Measurements from ENCODE around the gene SENP3. TPM values are rescaled to one million over a fixed set of nuclear protein-coding genes. Genes with fewer than 3 reads are reported as not detected.

SENP3 gene
- total and polyA plus RNA-seq, 2 experiments from 2014 or later: 1.9 to 82.5 TPM

DNA sequence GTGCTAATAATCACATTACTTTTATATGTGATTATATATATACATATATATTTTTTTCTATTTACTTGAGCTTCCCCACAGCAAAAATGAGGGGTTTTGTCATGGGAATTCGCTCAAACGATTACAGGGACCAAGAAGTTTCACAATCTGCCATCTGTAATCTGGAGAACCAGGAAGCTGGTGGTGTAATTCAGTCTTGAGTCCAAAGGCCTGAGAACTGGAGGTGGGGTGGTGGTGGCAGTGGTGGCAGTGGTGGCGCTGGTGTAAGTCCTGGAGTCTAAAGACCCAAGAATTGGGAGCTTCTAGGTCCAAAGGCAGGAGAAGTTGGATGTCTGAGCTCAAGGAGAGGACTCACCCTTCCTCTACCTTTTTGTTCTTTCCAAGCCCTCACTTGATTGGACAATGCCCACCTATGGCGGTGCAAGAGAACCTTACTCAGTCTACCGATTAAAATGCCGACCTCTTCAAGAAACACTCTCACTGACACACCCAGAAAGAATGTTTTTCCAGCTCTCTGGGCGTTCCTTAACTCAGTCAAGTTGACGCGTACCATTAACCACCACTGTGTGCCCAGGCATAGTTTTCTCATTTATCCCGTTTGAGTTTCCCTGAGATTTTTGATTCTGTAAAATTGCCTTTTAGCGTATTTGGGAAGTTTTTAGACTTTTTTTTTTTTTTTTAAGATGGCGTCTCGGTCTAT is 45.7 kb upstream of the SENP3 start:
- no peak for TF ChIP-seq EZH2 (IDR thresholded peaks at IDR 0.05; ENCODE audit: insufficient read depth, poor library complexity, severe bottlenecking)
- no peak for TF ChIP-seq EZH2phosphoT487 (IDR thresholded peaks at IDR 0.05; ENCODE audit: insufficient read depth, low read depth)
- Histone ChIP-seq H3K27ac (no peak overlapping the region), H3K9me3 (ENCODE audit: low read depth) (no peaks in the 10 kb centered on the region), H2AFZ (no peak overlapping the region), H3K27me3 (replicated peaks; ENCODE audit: insufficient read depth) (no peaks in the 10 kb centered on the region), H3F3A (ENCODE audit: insufficient read depth) (peaks cover 16% of the 10 kb centered on the region), H3K36me3 (ENCODE audit: low read depth) (peaks cover 20% of the 10 kb centered on the region; the same call in 1 of the 2 replicates), H3K4me2 (ENCODE audit: unreplicated experiment) (no peak overlapping the region), H3K79me2 (ENCODE audit: insufficient read depth) (no peaks in the 10 kb centered on the region), H3K9ac (no peak overlapping the region), H3K4me3 (no peak overlapping the region), H3K9me2 (ENCODE audit: insufficient read depth) (no peaks in the 10 kb centered on the region), H4K20me1 (ENCODE audit: insufficient read depth) (no peaks in the 10 kb centered on the region), H3K4me1 (ENCODE audit: insufficient read depth) (no peaks in the 10 kb centered on the region)
- WGBS, 2 experiments (ENCODE audit: low coverage in 1 of 2, low lambda C conversion rate in 2 of 2, missing lambda C conversion rate in 2 of 2): 87 to 89% methylated on average over 11 to 13 of the region's 13 CpGs
- no peak for DNase-seq
- in situ Hi-C loops (cut with MboI): no loop called here

GRCh38 chr17:7523033-7523432 is 38.7 kb upstream of the SENP3 start:
- Histone ChIP-seq H3K36me3 (ENCODE audit: low read depth) (no peaks in the 10 kb centered on the region), H3K4me1 (ENCODE audit: insufficient read depth) (no peaks in the 10 kb centered on the region), H3K9me3 (ENCODE audit: low read depth) (no peaks in the 10 kb centered on the region), H2AFZ (no peak overlapping the region), H3K27me3 (replicated peaks; ENCODE audit: insufficient read depth) (no peaks in the 10 kb centered on the region), H4K20me1 (ENCODE audit: insufficient read depth) (no peaks in the 10 kb centered on the region), H3K9ac (no peak overlapping the region), H3K79me2 (ENCODE audit: insufficient read depth) (no peaks in the 10 kb centered on the region), H3K9me2 (ENCODE audit: insufficient read depth) (no peaks in the 10 kb centered on the region), H3K27ac (no peak overlapping the region), H3K4me2 (ENCODE audit: unreplicated experiment) (no peak overlapping the region), H3F3A (ENCODE audit: insufficient read depth) (no peaks in the 10 kb centered on the region), H3K4me3 (no peak overlapping the region)
- in situ Hi-C loops (cut with MboI): no loop called here
- DNase-seq: peak; percentile 30
- TF ChIP-seq EZH2phosphoT487 (IDR thresholded peaks at IDR 0.05; ENCODE audit: insufficient read depth, low read depth): no peak
- TF ChIP-seq EZH2 (IDR thresholded peaks at IDR 0.05; ENCODE audit: insufficient read depth, poor library complexity, severe bottlenecking): no peak
- WGBS, 2 experiments (ENCODE audit: low coverage in 1 of 2, low lambda C conversion rate in 2 of 2, missing lambda C conversion rate in 2 of 2): 50 to 56% methylated on average over 10 of the region's 10 CpGs

DNA sequence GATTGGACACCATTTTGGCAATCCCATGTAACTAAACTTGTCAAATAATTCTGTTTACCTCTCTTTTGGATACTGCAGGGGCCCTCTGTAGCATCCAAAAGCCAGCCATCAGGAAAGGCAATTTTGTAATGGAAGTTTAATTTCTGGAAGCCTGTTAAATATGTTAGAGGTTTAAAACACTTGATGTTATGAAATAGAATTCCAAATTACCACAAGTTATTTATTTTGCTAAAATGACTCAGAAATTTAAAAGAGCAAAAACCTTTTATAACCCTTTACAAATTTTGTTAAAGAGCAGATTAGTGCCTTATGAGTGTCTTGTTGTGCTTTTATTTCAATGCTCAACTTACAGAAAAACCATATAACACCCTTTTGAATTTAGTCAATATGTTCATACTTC is 32.9 kb upstream of the SENP3 start:
- no peak overlapping the region for H3K4me2 ChIP-seq (ENCODE audit: unreplicated experiment)
- TF ChIP-seq EZH2 (IDR thresholded peaks at IDR 0.05; ENCODE audit: insufficient read depth, poor library complexity, severe bottlenecking) (no peak), EZH2phosphoT487 (IDR thresholded peaks at IDR 0.05; ENCODE audit: insufficient read depth, low read depth) (no peak)
- no peaks in the 10 kb centered on the region for H3K4me1 ChIP-seq (ENCODE audit: insufficient read depth)
- H3K9me2 ChIP-seq (ENCODE audit: insufficient read depth): no peaks in the 10 kb centered on the region
- no peaks in the 10 kb centered on the region for H3K36me3 ChIP-seq (ENCODE audit: low read depth)
- no peak overlapping the region for H2AFZ ChIP-seq
- peaks cover 5% of the 10 kb centered on the region for H3K9me3 ChIP-seq (ENCODE audit: low read depth)
- H3K4me3 ChIP-seq: no peak overlapping the region
- no peaks in the 10 kb centered on the region for H3K79me2 ChIP-seq (ENCODE audit: insufficient read depth)
- in situ Hi-C loops (cut with MboI): no loop called here
- H3K9ac ChIP-seq: no peak overlapping the region
- no peaks in the 10 kb centered on the region for H4K20me1 ChIP-seq (ENCODE audit: insufficient read depth)
- H3K27ac ChIP-seq: no peak overlapping the region
- H3F3A ChIP-seq (ENCODE audit: insufficient read depth): no peaks in the 10 kb centered on the region
- H3K27me3 ChIP-seq (replicated peaks; ENCODE audit: insufficient read depth): no peaks in the 10 kb centered on the region
- no peak for DNase-seq

DNA sequence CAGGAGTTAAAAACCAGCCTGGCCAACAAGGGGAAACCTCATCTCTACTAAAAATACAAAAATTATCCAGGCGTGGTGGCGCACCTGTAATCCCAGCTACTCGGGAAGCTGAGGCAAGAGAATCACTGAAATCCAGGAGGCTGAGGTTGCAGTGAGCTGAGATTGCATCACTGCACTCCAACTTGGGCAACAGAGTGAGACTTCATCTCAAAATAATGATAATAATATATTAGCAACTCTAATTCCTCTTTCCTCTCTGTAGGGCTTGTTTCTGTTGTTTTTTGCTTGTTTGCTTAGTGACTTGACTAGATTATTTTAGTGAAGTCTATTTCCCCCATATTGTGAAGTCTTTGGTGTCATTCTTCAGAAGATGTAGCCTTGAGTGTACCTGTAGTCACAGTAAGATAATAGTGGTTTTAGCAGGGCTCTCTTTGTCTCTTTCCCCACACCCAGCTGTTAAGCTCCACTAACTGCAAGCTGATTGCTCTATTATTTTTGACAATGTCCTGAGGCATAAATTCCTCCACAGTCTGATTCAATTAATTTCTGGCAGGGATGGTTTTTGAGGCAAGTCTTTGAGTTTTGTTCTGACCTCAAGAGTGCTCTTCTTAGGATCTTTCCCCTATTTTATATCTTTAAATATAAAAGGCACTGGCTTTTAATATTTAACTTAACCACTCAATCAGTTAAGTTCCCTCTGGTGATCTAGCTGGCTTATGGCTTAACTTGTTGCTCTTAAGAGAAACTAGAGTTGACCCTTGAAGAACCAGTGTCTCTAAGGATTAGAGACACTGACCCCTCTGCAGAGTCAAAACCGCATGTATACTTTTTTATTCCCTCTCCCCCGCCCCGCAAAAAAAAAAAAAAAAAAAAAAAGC is 31.5 kb upstream of the SENP3 start:
- H3K4me3 ChIP-seq: no peak overlapping the region
- H3K9me2 ChIP-seq (ENCODE audit: insufficient read depth): no peaks in the 10 kb centered on the region
- H3K27me3 ChIP-seq (replicated peaks; ENCODE audit: insufficient read depth): no peaks in the 10 kb centered on the region
- no peak overlapping the region for H3K4me2 ChIP-seq (ENCODE audit: unreplicated experiment)
- H4K20me1 ChIP-seq (ENCODE audit: insufficient read depth): no peaks in the 10 kb centered on the region
- no peak overlapping the region for H3K27ac ChIP-seq
- no peak for DNase-seq
- WGBS, 2 experiments (ENCODE audit: low coverage in 1 of 2, low lambda C conversion rate in 2 of 2, missing lambda C conversion rate in 2 of 2): 56 to 66% methylated on average over 4 to 6 of the region's 6 CpGs
- in situ Hi-C loops (cut with MboI): no loop called here
- peaks cover 5% of the 10 kb centered on the region for H3K9me3 ChIP-seq (ENCODE audit: low read depth)
- TF ChIP-seq EZH2phosphoT487 (IDR thresholded peaks at IDR 0.05; ENCODE audit: insufficient read depth, low read depth) (no peak), EZH2 (IDR thresholded peaks at IDR 0.05; ENCODE audit: insufficient read depth, poor library complexity, severe bottlenecking) (no peak)
- H3F3A ChIP-seq (ENCODE audit: insufficient read depth): no peaks in the 10 kb centered on the region
- H3K9ac ChIP-seq: no peak overlapping the region
- no peaks in the 10 kb centered on the region for H3K36me3 ChIP-seq (ENCODE audit: low read depth)
- no peaks in the 10 kb centered on the region for H3K79me2 ChIP-seq (ENCODE audit: insufficient read depth)
- H2AFZ ChIP-seq: no peak overlapping the region
- H3K4me1 ChIP-seq (ENCODE audit: insufficient read depth): no peaks in the 10 kb centered on the region
